Measurements from ENCODE around the gene OR4M1. TPM values are rescaled to one million over a fixed set of nuclear protein-coding genes. Genes with fewer than 3 reads are reported as not detected.
"Not testable (repeated sequence)": the region's sequence is repeated elsewhere in the genome, so short reads cannot be mapped to it uniquely, and the experiment has no call there.

OR4M1 gene
- total RNA-seq: not detected in 2 replicates
- long read RNA-seq: 0 reads

GRCh38 chr14:19773204-19773603, at the start of gene OR4M1:
OR4M1 (plus strand) TSS chr14:19773504; CDS start chr14:19780323, 6,819 bp downstream.
- DNase-seq (ENCODE audit: low spot score, unreplicated experiment); H3K27me3 Mint-ChIP-seq; H3K27ac Mint-ChIP-seq; H3K4me1 Mint-ChIP-seq (ENCODE audit: low read depth); H3K36me3 Mint-ChIP-seq (ENCODE audit: insufficient read depth); H3K4me3 Mint-ChIP-seq (ENCODE audit: low read depth): not testable (repeated sequence)
- H3K9me3 Mint-ChIP-seq (ENCODE audit: low read depth): peaks cover 78% of the 10 kb centered on the region

- Mint-ChIP-seq H3K27ac (no peak overlapping the region), H3K4me1 (ENCODE audit: low read depth) (no peaks in the 10 kb centered on the region), H3K36me3 (ENCODE audit: insufficient read depth) (peaks cover 5% of the 10 kb centered on the region), H3K4me3 (ENCODE audit: low read depth) (no peak overlapping the region), H3K9me3 (ENCODE audit: low read depth) (peaks cover 29% of the 10 kb centered on the region), H3K27me3 (no peaks in the 10 kb centered on the region)
- no peak for TF ChIP-seq CTCF (IDR thresholded peaks at IDR 0.05; ENCODE audit: unreplicated experiment)
- no peak for DNase-seq (ENCODE audit: low spot score, unreplicated experiment)
Measured at GRCh38 chr14:19729359-19729758, 43.9 kb upstream of the OR4M1 start.

- no peak for TF ChIP-seq CTCF (IDR thresholded peaks at IDR 0.05; ENCODE audit: unreplicated experiment)
- no peaks in the 10 kb centered on the region for H3K4me1 Mint-ChIP-seq (ENCODE audit: low read depth)
- H3K27ac Mint-ChIP-seq: no peak overlapping the region
- no peak for DNase-seq (ENCODE audit: low spot score, unreplicated experiment)
- H3K36me3 Mint-ChIP-seq (ENCODE audit: insufficient read depth): peaks cover 5% of the 10 kb centered on the region
- H3K27me3 Mint-ChIP-seq: no peaks in the 10 kb centered on the region
- H3K4me3 Mint-ChIP-seq (ENCODE audit: low read depth): no peak overlapping the region
- peaks cover 29% of the 10 kb centered on the region for H3K9me3 Mint-ChIP-seq (ENCODE audit: low read depth)
Measured at GRCh38 chr14:19729763-19730162, 43.5 kb upstream of the OR4M1 start.

- not testable (repeated sequence) for H3K4me3 Mint-ChIP-seq (ENCODE audit: low read depth); H3K36me3 Mint-ChIP-seq (ENCODE audit: insufficient read depth); H3K27me3 Mint-ChIP-seq; H3K27ac Mint-ChIP-seq; H3K4me1 Mint-ChIP-seq (ENCODE audit: low read depth); DNase-seq (ENCODE audit: low spot score, unreplicated experiment)
- H3K9me3 Mint-ChIP-seq (ENCODE audit: low read depth): peaks cover 42% of the 10 kb centered on the region
Measured at GRCh38 chr14:19733893-19734292, 39.4 kb upstream of the OR4M1 start.

- no peak for TF ChIP-seq CTCF (IDR thresholded peaks at IDR 0.05; ENCODE audit: unreplicated experiment)
- Mint-ChIP-seq H3K36me3 (ENCODE audit: insufficient read depth) (peaks cover 7% of the 10 kb centered on the region), H3K27me3 (no peaks in the 10 kb centered on the region), H3K27ac (no peak within 1 kb of the TSS), H3K9me3 (ENCODE audit: low read depth) (peaks cover 54% of the 10 kb centered on the region), H3K4me3 (ENCODE audit: low read depth) (no peak within 1 kb of the TSS), H3K4me1 (ENCODE audit: low read depth) (no peaks in the 10 kb centered on the region)
- no peak for DNase-seq (ENCODE audit: low spot score, unreplicated experiment)
Measured at GRCh38 chr14:19743256-19743655, 30.0 kb upstream of the OR4M1 start, which contains the start of gene OR4Q3. OR4Q3 (plus strand) TSS chr14:19743571.

- peaks cover 28% of the 10 kb centered on the region for H3K9me3 Mint-ChIP-seq (ENCODE audit: low read depth)
- not testable (repeated sequence) for H3K27ac Mint-ChIP-seq; H3K27me3 Mint-ChIP-seq; H3K36me3 Mint-ChIP-seq (ENCODE audit: insufficient read depth); DNase-seq (ENCODE audit: low spot score, unreplicated experiment); H3K4me1 Mint-ChIP-seq (ENCODE audit: low read depth); H3K4me3 Mint-ChIP-seq (ENCODE audit: low read depth)
Measured at GRCh38 chr14:19752316-19752715, 21.0 kb upstream of the OR4M1 start.

- TF ChIP-seq CTCF (IDR thresholded peaks at IDR 0.05; ENCODE audit: unreplicated experiment): no peak
- H3K36me3 Mint-ChIP-seq (ENCODE audit: insufficient read depth): no peaks in the 10 kb centered on the region
- no peak overlapping the region for H3K4me3 Mint-ChIP-seq (ENCODE audit: low read depth)
- no peaks in the 10 kb centered on the region for H3K27me3 Mint-ChIP-seq
- no peak overlapping the region for H3K27ac Mint-ChIP-seq
- no peak for DNase-seq (ENCODE audit: low spot score, unreplicated experiment)
- H3K9me3 Mint-ChIP-seq (ENCODE audit: low read depth): peaks cover 28% of the 10 kb centered on the region
- no peaks in the 10 kb centered on the region for H3K4me1 Mint-ChIP-seq (ENCODE audit: low read depth)
Measured at GRCh38 chr14:19754172-19754571, 19.1 kb upstream of the OR4M1 start.

GRCh38 chr14:19771491-19771890, 1.8 kb upstream of the OR4M1 start:
- not testable (repeated sequence) for H3K4me1 Mint-ChIP-seq (ENCODE audit: low read depth); H3K27ac Mint-ChIP-seq; H3K27me3 Mint-ChIP-seq; H3K4me3 Mint-ChIP-seq (ENCODE audit: low read depth); DNase-seq (ENCODE audit: low spot score, unreplicated experiment); H3K36me3 Mint-ChIP-seq (ENCODE audit: insufficient read depth)
- peaks cover 80% of the 10 kb centered on the region for H3K9me3 Mint-ChIP-seq (ENCODE audit: low read depth)
